Measurements from ENCODE around the gene VAV2. TPM values are rescaled to one million over a fixed set of nuclear protein-coding genes. Genes with fewer than 3 reads are reported as not detected.
A peak's percentile ranks its signal among the peaks of the same experiment; 100 is the strongest.

The VAV2 gene
- total RNA-seq, 3 donors from 2014 or later = 5.3 to 9.5 (median 8.8) TPM

- no peaks in the 10 kb centered on the region for H3K36me3 ChIP-seq
- H3K27ac ChIP-seq = no peak overlapping the region
- H3K9me3 ChIP-seq = no peaks in the 10 kb centered on the region
- intact Hi-C loops (cut with DNase I; ENCODE audit: low total_unique reads) = no loop called here
- DNase-seq (ENCODE audit: low spot score in 2 of 2) = no peak
- TF ChIP-seq POLR2AphosphoS5 (IDR thresholded peaks at IDR 0.05) = no peak
- TF ChIP-seq POLR2A (IDR thresholded peaks at IDR 0.05) = no peak
- H3K4me3 ChIP-seq = no peak overlapping the region
- peaks cover 9 to 17% of the 10 kb centered on the region in 2 donors for H3K4me1 ChIP-seq
- no peaks in the 10 kb centered on the region for H3K27me3 ChIP-seq
These were observed 117.0 kb downstream of the VAV2 start for GRCh38 chr9:133875131-133875530.

GRCh38 chr9:133874659-133875058 is 117.5 kb downstream of the VAV2 start:
- H3K36me3 ChIP-seq = no peaks in the 10 kb centered on the region
- H3K4me3 ChIP-seq = no peak overlapping the region
- intact Hi-C loops (cut with DNase I; ENCODE audit: low total_unique reads) = no loop called here
- H3K4me1 ChIP-seq = peaks cover 9 to 17% of the 10 kb centered on the region in 2 donors
- peak overlapping the region in 1 of 2 donors; percentile 21 for H3K27ac ChIP-seq
- H3K27me3 ChIP-seq = no peaks in the 10 kb centered on the region
- TF ChIP-seq POLR2A (IDR thresholded peaks at IDR 0.05) = no peak
- TF ChIP-seq CTCF (IDR thresholded peaks at IDR 0.05) = no peak
- no peak for TF ChIP-seq POLR2AphosphoS5 (IDR thresholded peaks at IDR 0.05)
- no peak for DNase-seq (ENCODE audit: low spot score in 2 of 2)
- no peaks in the 10 kb centered on the region for H3K9me3 ChIP-seq

- Histone ChIP-seq H3K4me1 (peaks cover 9 to 17% of the 10 kb centered on the region in 2 donors), H3K9me3 (no peaks in the 10 kb centered on the region), H3K36me3 (no peaks in the 10 kb centered on the region), H3K27ac (peak overlapping the region in 1 of 2 donors; percentile 21), H3K4me3 (no peak overlapping the region), H3K27me3 (no peaks in the 10 kb centered on the region)
- DNase-seq (ENCODE audit: low spot score in 2 of 2) = no peak
- TF ChIP-seq POLR2AphosphoS5 (IDR thresholded peaks at IDR 0.05) (no peak), POLR2A (IDR thresholded peaks at IDR 0.05) (no peak), CTCF (IDR thresholded peaks at IDR 0.05) (no peak)
- intact Hi-C loops (cut with DNase I; ENCODE audit: low total_unique reads) = no loop called here
These were observed 118.0 kb downstream of the VAV2 start for GRCh38 chr9:133874060-133874657.

DNA sequence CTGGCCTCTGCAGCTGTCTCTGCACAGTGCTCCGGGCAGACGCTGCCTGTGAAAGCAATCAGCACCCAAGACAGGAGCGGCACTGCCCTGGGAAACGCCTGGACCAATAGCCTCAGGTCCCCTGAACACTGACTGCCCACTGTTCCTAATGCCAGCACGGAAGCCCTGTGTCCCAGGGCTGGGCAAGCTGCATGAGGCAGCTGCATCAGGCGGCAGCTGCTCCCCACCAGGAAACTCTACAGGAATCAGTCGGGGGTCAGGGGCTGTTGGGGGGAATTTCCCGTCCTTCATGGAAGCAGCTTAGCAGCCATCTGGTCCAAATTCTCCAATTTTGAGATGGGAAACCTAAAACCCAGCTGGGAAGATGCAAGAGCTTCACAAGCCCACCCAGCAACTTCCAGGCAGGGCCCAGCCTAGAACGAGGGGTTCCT is 118.6 kb downstream of the VAV2 start:
- Histone ChIP-seq H3K36me3 (no peaks in the 10 kb centered on the region), H3K4me3 (no peak overlapping the region), H3K27me3 (no peaks in the 10 kb centered on the region), H3K9me3 (no peaks in the 10 kb centered on the region), H3K4me1 (peaks cover 9 to 17% of the 10 kb centered on the region in 2 donors), H3K27ac (peak overlapping the region in 1 of 2 donors; percentile 21)
- no peak for DNase-seq (ENCODE audit: low spot score in 2 of 2)
- TF ChIP-seq POLR2AphosphoS5 (IDR thresholded peaks at IDR 0.05) = no peak
- TF ChIP-seq CTCF (IDR thresholded peaks at IDR 0.05) = no peak
- TF ChIP-seq POLR2A (IDR thresholded peaks at IDR 0.05) = no peak
- intact Hi-C loops (cut with DNase I; ENCODE audit: low total_unique reads) = no loop called here

GRCh38 chr9:133873009-133873408 is 119.1 kb downstream of the VAV2 start:
- Histone ChIP-seq H3K27me3 (no peaks in the 10 kb centered on the region), H3K9me3 (no peaks in the 10 kb centered on the region), H3K36me3 (no peaks in the 10 kb centered on the region), H3K27ac (no peak overlapping the region), H3K4me3 (no peak overlapping the region), H3K4me1 (peaks cover 9 to 17% of the 10 kb centered on the region in 2 donors)
- intact Hi-C loops (cut with DNase I; ENCODE audit: low total_unique reads) = no loop called here
- no peak for TF ChIP-seq POLR2A (IDR thresholded peaks at IDR 0.05)
- no peak for DNase-seq (ENCODE audit: low spot score in 2 of 2)

DNA sequence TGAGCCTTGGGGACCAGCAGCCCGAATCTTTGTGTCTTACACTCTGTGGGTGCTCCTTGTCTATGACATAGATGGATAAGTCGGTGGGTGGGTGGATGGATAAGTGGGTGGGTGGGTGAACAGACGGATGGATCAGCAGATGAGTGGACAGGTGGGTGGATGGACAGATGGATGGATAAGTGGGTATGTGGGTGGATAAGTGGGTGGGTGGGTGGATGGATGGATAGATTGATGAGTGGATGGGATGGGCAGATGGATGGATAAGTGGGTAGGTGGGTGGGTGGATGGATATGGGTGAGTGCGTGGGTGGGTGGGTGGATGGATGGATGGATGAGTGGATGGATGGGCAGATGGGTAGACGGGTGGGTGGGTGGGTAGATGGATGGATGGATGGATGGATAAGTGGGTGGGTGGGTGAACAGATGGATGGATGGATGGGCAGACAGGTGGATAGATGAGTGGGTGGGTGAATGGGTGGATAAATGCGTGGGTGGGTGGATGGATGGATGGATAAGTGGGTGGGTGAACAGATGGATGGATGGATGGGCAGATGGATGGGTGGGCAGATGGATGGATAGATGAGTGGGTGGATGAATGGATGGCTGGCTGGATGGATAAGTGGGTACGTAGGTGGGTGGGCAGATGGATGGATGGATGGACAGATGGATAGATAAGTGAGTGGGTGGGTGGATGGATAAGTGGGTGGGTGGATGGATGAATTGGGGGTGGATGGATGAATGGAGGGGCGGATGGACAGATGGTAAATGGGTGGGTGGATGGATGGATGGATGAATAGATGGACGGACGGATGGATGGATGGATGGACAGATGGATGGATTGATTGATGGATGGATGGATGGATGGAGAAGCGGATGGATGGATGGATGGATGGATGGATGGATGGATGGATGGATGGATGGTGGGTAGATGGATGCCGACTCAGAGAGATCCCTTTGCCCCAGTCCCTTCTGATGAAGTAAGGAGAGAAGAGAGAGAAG is 121.2 kb downstream of the VAV2 start:
- no peak for TF ChIP-seq CTCF (IDR thresholded peaks at IDR 0.05)
- TF ChIP-seq POLR2AphosphoS5 (IDR thresholded peaks at IDR 0.05) = no peak
- no peak for TF ChIP-seq POLR2A (IDR thresholded peaks at IDR 0.05)
- Histone ChIP-seq H3K4me1 (peaks cover 9 to 17% of the 10 kb centered on the region in 2 donors), H3K4me3 (no peak overlapping the region), H3K9me3 (no peaks in the 10 kb centered on the region), H3K27ac (no peak overlapping the region), H3K27me3 (no peaks in the 10 kb centered on the region), H3K36me3 (no peaks in the 10 kb centered on the region)
- no peak for DNase-seq (ENCODE audit: low spot score in 2 of 2)
- intact Hi-C loops (cut with DNase I; ENCODE audit: low total_unique reads) = no loop called here

Data from breast epithelium (tissue), 4 donors.